Measurements from ENCODE around the gene CES3.
"Not testable (repeated sequence)": the region's sequence is repeated elsewhere in the genome, so short reads cannot be mapped to it uniquely, and the experiment has no call there.

CES3 gene

DNA sequence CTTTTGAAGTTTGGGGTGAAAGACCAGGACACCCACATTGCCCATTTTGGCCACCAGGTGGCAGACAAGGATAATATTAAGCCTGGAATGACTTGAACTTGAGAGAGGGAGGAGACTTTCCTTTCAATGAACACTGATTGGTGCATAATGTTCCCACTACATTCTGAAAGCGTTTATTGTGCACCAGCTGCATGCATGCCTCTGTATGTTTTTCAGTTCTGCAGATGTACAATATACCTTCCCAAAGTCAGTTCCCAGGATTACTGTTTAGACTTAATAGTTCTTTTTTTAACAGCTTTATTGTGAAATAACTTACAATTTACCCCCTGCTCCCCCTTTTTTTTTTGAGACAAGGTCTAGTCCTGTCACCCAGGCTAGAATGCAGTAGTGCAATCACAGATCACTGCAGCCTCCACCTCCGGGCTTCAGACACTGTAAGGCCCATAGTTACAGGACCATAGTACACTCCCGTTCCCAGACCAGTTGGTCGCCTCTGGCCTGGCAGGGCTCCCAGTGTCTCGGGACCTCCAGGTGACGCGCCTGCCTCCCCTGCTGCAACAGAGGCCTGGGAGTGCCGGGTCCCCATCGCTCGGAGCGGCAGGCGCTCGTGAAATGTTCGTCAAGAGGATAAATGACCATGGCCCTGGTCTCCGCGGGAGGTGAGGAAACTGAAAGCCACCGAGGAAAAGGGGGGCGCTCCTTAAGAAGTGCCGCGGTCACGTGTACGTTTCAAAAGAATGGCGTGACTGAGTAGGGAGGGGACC is 13.6 kb upstream of the CES3 start:
- DNase-seq, result peak; percentile 76

DNA sequence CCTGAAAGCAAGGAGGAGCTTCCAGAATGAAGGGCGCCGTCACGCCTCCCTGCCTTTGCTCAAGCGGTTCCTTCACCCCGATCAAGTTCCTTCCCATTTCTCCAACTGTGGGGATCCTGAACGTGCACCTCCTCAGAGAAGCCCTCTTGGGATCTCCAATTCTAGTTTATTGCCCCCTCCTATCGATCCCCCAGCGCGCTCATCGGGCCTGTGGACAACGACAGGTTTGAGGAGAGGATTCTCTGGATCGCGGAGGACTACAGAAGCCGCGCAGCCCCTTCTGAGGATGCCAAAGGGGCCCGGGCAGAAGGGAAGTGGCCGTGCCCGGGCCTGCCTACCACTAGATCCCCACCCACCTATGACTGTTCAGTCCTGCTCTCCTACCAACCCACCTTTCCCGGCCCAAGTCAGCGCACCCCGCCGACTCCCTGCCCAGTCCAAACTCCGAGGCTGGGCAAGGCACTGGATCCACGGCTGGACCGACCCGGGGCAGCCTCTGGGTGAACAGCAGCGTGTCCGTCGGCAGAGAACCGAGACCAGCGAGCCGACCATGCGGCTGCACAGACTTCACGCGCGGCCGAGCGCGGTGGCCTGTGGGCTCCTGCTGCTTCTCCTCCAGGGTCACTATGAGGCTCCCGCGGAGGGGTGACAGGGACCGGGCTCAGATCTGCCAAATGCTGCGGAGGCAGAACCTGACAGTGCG is 12.8 kb upstream of the CES3 start:
- DNase-seq, result no peak

DNA sequence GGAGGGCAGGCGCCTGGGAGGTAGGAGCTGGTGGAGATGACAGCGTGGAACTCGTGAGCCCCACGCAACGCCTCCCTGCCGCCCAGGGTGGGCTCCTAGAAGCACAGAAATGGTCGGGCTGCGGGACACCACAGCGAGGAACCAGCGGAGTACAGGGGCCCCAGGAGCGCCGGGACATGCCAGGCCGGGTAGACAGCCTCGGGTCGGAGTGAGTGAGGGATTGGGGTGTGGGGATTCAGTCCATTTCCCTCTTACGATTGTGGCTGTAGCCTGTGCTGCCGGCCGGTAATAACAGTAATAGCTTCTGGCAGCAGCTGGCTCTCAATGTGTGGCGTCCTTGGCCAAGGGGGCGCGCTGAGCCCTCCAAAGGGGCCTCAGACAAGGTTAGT is 12.2 kb upstream of the CES3 start:
- no peak for DNase-seq

DNA sequence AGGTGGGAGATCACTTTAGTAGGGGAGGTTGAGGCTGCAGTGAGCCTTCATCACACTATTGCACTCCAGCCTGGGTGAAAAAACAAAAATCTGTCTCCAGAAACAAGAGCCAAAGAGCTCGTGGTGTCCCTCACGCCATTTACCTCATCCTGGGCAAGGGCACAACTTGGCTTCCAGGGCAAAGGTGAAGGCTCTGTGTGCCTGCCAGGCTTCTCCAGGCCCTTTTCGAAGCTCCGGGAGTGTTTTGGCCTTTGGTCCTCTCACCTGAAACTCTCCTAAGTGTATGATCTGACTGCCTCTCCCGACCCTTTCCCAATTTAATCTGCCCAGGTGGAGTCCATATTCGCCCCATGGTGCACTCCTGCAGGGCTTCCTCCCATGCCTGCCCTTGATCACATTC is 11.6 kb upstream of the CES3 start:
- DNase-seq, result no peak

DNA sequence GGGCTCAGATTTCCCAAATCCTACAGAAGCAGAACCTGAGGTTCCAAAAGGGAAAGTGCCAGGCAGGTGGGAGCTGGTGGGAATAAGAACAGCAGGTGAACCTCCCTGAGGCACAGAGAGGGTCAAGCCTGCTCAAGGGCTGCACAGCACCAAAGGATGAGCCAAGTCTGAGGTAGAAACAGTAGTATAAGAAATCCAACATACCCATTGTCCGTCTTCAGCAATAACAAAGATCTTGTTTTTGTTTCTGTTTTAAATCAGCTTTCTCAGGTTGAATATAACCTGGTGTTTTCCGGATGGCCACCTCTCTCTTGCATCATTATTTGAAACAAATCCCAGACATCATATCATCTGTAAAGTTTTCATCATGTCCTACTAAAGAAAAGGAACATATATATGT is 10.6 kb upstream of the CES3 start:
- DNase-seq, result no peak

DNA sequence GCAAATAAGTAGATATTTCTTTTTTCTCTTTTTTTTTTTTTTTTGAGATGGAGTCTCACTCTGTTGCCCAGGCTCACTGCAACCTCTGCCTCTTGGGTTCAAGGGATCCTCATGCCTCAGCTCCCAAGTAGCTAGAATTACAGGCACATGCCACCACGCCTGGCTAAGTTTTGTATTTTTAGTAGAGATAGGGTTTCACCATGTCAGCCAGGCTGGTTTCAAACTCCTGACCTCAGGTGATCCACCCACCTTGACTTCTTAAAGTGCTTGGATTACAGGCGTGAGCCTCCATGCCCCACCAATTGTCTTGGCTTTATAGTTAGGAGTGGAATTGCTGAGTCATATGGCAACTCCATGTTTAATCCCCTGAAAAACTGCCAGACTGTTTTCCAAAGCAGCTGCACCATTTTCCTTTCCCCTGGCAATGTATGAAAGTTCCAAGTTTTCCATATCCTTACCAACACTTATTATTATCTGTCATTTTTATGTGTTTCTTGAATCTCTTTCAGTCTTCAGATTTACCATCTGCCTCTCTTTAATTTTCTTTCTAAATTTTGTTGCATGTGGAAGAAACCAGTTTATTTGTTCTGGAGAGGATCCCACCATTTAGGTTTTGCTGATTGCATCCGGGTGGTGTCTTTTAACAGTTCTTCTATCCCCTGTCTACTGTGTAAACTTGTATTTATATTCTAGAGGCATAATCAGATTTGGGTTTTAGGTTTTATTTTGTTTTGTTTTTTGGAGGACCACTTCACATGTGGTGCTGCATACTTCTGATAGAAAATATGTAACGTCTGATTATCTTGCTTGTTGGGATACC is 9.9 kb upstream of the CES3 start:
- DNase-seq, result no peak

DNA sequence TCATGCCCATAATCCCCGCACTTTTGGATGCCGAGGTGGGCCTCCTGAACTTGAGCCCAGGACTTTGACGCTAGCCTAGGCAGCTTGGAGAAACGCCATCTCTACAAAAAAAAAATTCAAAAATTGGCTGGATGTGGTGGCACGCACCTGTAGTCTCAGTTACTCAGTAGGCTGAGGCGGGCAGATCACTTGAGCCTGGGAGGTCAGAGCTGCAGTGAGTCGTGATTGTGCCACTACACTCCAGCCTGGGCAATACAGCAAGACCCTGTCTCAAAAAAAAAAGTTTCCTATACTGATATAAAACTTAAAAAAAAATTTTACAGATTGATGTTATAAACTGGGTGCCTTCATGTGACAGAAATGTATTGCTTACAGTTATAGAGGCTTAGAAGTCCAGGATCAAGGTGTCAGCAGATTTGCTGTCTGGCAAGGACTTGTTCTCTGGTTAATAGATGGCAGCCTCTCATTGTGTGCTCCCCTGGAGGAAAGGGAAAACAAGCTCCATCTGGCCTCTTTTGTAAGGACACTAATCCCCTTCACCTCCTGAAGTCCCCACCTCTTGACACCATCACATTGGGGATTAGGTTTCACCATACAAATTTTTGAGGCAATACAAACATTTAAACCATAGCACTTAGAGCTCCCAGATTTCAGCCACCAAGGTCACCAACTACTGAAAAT is 8.5 kb upstream of the CES3 start:
- no peak for DNase-seq

DNA sequence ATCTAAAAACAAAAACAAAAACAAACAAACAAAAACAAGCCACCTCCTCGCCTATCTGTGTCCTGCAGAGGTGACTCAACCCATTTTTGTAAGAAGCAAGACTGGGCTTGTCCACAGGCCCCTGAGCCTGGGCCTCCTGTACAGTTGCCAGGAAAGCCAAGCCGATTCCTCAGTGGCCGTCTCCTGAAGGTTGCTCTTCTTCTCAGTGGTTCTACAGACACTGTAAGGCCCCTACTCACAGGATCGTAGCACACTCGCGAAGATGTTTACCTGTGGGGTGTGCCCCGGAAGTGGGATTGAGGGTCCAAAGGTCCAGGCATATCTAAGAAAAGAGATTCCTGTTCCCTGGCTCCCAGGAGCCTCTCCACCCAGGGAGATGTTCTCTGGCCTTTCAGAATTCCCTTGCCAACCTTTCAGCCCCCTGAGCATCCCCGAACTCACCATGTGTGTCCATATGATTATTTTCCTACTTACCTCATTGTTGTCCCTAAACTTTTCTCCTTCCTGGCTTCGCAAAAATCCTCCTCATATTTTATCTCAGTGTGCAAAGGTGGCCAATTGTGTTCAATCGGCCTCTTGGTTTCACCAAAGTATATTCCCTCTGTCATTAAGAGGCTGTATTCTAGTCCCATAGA is 7.5 kb upstream of the CES3 start:
- DNase-seq, result no peak

DNA sequence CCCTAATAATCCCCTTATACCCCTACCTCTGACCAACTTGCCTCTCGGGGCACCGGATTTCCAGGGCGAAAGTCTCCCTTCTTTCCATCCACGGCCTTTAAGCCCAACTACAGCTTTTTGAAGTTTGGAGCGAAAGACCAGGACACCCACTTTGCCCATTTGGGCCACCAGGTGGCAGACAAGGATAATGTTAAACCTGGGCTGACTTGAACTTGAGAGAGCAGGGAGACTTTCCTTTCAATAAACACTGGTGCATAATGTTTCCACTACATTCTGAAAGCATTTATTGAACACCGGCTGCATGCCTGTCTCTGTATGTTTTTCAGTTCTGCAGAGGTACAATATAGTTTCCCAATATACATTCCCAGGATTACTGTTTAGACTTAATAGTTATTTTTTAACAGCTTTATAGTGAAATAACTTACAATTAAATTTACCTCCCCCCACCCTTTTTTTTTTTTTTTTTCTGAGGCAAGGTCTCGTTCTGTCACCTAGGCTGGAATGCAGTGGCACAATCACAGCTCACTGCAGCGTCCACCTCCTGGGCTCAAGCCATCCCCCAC is 6.9 kb upstream of the CES3 start:
- peak; percentile 68 for DNase-seq

DNA sequence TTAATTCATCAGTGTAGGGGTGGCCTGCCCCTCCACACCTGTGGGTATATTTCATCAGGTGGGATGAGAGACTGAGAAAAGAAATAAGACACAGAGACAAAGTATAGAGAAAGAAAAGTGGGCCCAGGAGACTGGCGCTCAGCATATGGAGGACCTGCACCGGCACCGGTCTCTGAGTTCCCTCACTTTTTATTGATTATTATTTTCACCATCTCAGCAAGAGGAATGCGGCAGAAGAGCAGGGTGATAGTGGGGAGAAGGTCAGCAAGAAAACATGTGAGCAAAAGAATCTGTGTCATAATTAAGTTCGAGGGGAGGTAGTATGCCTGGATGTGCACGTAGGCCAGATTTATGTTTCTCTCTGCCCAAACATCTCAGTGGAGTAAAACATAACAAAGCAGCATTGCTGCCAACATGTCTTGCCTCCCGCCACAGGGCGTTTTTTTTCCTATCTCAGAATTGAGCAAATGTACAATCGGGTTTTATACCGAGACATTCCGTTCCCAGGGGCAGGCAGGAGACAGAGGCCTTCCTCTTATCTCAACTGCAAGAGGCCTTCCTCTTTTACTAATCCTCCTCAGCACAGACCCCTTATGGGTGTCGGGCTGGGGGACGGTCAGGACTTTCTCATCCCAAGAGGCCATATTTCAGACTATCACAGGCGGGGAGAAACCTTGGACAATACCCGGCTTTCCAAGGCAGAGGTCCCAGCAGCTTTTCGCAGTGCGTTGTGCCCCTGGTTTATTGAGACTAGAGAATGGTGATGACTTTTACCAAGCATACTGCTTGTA is 5.5 kb upstream of the CES3 start:
- not testable (repeated sequence) for DNase-seq

DNA sequence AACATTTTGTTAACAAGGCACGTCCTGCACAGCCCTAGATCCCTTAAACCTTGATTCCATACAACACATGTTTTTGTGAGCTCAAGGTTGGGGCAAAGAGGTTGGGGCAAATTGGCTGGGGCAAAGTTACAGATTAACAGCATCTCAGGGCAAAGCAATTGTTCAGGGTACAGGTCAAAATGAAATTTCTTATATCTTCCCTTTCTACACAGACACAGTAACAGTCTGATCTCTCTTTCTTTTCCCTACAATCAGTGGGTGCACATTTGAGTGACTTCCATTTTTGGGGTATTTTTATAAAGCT is 5.0 kb upstream of the CES3 start:
- DNase-seq, result not testable (repeated sequence)

DNA sequence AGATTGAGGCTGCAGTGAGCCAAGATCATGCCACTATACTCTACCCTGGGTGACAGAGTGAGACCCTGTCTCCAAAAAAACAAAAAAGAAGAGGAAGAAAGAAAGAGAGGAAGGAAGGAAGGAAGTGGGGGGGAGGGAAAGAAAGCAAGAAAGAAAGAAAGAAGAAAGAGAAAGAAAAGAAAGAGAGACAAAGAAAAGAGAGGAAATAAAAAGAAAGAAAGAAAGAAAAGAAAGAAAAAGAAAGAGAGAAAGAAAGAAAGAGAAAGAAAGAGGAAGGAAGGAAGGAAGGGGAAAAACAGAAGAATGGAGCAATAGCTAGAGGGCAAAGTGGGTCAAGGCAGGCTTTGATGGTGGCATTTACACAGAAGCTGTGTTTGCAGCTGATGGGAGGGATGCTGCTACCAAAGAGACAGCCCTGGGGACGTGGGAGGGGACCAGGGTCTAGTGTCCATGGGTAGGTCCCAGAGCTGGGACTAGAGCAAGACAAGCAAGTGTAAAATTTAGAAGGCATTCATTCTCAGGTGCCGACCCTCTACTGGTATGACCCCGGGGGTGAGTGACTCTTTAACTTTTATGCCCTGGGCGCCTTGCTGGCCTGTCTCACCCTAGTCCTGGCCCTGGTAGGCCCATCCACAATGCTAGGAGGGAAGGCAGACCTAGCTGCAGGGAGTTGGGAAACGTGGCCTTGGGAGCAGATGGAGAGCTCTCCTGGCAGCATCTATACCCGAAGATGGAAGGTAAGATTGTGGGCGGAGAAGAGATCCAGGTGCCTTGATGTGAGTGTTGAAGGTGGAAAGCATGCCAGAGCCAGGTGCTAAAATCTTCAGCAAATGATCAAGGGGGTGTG is 2.0 kb upstream of the CES3 start:
- no peak for DNase-seq

DNA sequence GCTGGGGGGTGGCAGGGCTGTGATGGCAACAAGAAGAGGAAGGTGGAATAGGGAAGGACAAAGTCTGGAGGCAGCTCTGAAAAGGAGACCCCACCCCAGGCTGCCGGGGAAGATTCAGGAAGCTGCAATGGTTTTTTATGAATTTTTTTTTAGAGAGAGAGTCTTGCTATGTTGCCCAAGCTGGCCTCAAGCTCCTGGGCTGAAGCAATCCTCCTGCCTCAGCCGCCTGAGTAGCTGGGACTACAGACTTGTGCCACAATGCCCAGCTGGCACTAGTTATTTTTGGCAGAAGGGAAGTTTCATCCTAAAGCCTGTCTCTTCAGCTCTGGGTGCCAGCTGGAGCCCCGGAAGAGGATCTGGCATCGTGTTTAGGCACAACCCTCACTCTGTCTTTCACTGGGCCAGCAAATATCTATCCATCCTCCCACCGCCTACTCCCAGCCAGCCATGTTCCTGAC is 1.3 kb upstream of the CES3 start:
- DNase-seq, result no peak

DNA sequence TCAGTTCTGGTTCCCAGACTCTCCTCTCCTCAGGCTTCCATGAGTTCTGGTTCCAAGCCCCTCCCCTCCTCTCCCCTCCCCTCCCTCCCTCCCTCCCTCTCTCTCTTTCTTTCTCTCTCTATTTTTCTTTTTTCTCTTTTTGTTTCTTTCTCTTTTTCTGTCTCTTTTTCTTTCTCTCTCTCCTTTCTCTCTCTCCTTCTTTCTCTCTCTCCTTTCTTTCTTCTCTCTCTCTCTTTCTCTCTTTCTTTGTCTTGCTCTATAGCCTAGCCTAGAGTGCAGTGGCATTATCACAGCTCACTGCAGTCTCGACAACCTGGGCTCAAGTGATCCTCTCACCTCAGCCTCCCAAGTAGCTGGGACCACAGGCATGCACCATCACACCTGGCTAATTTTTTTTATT is 796 bp upstream of the CES3 start:
- no peak for DNase-seq

DNA sequence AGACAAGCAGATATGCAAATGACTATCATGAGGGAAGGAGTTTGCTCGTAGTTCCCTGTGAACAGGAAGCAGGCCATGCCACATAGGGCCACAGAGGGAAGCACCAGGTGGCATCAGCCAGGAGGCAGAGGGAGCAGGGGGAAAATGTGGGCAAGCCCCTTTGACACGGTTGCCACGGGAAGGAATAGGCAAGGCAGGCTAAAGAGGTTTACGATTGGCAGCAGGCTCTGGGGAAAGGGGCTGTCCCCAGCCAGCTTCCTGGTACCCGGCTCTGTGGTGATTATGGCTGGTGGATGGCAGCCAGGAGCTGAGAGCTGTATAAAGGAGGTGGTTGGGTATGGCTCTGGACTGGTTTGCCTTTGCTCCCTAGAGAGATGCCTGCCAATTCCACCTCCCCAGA is 848 bp downstream of the CES3 start:
- no peak for DNase-seq

DNA sequence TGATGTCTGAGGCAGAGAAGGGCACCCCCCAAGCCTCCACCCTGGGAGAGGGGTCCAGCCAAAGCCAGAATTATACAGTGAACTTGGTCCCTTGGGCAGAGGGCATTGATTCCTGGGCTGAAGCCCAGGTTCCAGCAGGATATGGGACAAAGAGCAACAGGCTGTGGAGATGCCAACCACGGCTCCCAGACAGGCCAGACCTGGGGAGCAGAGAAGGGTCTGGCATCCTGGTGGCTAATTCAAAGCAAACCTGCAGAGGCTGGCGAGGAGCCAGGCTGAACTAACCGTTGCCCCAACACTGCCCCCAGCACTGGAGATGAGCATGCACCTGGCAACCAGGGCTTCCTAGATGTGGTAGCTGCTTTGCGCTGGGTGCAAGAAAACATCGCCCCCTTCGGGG is 3.0 kb downstream of the CES3 start:
- DNase-seq, result no peak

DNA sequence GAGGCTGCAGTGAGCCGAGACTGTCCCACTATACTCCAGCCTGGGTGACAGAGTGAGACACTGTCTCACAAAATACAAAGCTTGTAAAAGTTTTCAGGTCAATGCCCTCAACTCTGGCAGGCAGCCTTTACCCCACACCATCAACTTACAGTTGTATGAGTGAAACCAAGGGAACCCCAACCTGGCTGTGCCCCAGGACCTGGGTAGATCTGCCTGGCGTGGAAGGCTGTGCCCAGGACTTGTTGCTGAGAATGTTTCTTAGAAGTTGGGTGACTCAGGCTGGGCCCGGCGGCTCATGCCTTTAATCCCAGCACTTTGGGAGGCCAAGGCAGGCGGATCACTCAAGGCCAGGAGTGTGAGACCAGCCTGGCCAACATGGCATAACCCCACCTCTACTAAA is 7.8 kb downstream of the CES3 start:
- no peak for DNase-seq

DNA sequence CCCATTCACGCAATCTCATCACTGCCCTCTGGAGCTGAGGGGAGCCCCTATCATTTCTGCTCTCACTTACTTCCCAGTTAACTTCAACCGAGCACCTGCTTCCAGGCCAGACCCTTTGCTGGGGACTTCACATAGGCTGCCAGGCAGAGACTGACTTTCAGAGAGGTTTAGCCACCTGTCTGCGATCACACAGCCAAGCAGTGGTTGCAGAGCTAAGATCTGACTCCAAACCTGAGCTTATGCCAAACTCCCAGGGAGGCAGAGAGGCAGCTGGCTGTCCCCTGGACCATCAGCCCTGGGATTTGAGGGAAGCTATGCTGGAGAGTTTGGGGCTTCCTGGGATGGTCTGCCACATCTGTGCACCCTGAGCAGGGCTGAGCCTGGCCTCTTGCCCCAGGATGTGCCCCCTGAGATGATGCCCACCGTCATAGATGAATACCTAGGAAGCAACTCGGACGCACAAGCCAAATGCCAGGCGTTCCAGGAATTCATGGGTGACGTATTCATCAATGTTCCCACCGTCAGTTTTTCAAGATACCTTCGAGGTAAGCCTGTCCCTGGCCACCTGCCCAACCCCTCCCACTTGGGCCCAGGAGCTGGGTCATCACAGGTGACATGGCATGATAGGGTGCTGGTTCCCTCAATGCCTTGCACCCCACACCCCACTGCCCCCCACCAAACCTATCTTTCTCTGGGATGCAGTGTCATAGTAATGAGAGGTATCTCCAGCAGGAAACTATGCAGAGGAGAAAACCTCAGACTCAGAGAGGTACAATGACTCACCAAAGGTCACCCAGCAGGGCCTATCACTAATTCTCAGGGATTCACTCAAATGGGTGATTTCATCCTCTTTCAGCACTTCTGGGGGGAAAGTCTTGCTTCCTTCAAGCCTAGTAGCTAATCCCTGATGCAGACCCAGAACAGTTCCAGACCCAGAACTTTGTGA is 10.0 kb downstream of the CES3 start:
- peak; percentile 52 for DNase-seq

DNA sequence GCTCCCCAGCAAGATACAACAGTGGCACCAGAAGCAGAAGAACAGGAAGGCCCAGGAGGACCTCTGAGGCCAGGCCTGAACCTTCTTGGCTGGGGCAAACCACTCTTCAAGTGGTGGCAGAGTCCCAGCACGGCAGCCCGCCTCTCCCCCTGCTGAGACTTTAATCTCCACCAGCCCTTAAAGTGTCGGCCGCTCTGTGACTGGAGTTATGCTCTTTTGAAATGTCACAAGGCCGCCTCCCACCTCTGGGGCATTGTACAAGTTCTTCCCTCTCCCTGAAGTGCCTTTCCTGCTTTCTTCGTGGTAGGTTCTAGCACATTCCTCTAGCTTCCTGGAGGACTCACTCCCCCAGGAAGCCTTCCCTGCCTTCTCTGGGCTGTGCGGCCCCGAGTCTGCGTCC is 11.9 kb downstream of the CES3 start:
- DNase-seq, result no peak

DNA sequence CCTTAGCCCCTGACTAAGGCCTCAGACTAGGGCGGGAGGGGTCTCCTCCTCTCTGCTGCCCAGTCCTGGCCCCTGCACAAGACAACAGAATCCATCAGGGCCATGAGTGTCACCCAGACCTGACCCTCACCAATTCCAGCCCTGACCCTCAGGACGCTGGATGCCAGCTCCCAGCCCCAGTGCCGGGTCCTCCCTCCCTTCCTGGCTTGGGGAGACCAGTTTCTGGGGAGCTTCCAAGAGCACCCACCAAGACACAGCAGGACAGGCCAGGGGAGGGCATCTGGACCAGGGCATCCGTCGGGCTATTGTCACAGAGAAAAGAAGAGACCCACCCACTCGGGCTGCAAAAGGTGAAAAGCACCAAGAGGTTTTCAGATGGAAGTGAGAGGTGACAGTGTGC is 12.7 kb downstream of the CES3 start:
- no peak for DNase-seq
